NCI-H1048 (cell line): ENCODE data around the gene ACTR1B.
"Not testable (repeated sequence)": the region's sequence is repeated elsewhere in the genome, so short reads cannot be mapped to it uniquely, and the experiment has no call there.

Experiments
- DNase-seq: peaks from one replicate; lab custom pipeline; 2025; lab: John Stamatoyannopoulos, UW

ACTR1B gene

GRCh38 chr2:97615746-97616145 is 48.1 kb downstream of the ACTR1B start:
- not testable (repeated sequence) for DNase-seq

GRCh38 chr2:97611895-97612294 is 51.9 kb downstream of the ACTR1B start:
- not testable (repeated sequence) for DNase-seq

- DNase-seq = not testable (repeated sequence)
Observed at GRCh38 chr2:97608745-97609144, 55.1 kb downstream of the ACTR1B start.
